HG02798 (cell line): ENCODE results near the gene CFAP20DC.
"Not testable (repeated sequence)": the region's sequence is repeated elsewhere in the genome, so short reads cannot be mapped to it uniquely, and the experiment has no call there.

ENCODE experiments used
- ATAC-seq: cut with Tn5 transposase; IDR thresholded peaks from one replicate; pipeline ENCODE4 v1.9.1; 2021; ENCODE audit warnings: mild to moderate bottlenecking; ENCODE audit not compliant: unreplicated experiment, poor library complexity

The CFAP20DC gene

GRCh38 chr3:58824777-58825176 is 225.0 kb downstream of the CFAP20DC start:
- ATAC-seq: no peak

- ATAC-seq: no peak
These were observed 225.5 kb downstream of the CFAP20DC start for GRCh38 chr3:58824285-58824684.

GRCh38 chr3:58806551-58807244 is 243.1 kb downstream of the CFAP20DC start:
- not testable (repeated sequence) for ATAC-seq

DNA sequence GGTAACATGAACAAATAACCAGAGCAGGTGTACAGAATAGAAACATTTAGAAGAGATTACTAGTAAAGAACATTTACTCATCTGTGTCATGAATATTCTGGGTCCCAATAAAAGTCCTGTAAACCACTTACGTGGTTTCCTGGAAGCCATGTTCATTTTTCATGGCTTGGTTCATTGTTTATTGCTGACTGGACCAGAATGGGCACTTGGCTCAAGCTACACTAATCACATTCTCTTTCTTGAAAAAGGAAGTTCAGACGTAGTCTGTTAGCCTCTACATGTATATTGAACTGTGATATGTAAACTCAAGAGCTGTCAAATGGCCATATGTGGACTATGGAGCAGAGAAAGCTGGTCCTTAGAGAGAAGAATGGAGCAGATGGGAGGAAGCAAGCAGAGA is 244.9 kb downstream of the CFAP20DC start:
- ATAC-seq: no peak

GRCh38 chr3:58801541-58801940 is 248.3 kb downstream of the CFAP20DC start:
- no peak for ATAC-seq

DNA sequence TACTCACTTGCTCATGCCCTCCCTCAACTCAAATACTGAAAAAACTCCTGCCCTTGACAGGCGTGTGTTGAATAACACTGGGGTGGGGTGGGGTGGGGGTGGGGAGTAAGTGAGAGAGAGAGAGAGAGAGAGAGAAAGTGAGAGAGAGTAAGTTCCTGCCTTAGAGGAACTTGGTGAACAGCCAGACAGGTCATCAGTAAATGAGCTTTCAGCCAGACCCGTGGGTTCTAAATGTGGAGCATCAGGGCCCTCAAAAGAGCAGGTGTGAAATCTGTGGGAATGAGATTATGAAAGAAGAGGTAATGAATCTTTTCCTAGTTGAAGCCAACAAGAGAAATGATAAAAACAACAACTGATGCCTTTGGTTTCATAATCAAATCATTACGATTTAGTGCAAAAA is 248.9 kb downstream of the CFAP20DC start:
- ATAC-seq: no peak

DNA sequence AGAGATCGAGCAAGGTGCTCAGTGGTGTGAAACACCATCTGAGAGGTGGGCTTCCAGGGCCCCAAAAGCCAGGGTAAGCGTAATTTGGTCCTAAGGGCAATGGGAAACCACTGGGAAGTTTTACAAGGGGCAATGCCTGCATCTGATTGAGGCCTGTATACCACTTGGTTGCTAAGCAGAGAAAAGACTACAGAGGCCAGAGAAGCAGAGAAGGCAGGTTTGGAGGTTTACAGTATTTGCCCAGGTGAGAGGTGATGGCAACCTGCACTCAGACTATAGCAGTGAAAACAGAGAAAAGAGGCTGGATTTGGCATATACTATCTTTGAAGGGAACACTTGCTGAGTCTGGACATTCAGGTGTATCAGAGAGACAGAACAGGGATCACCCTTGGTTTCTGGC is 249.8 kb downstream of the CFAP20DC start:
- no peak for ATAC-seq

- no peak for ATAC-seq
These were observed 250.6 kb downstream of the CFAP20DC start for GRCh38 chr3:58799271-58799670.

GRCh38 chr3:58798312-58798711 is 251.5 kb downstream of the CFAP20DC start:
- no peak for ATAC-seq

- ATAC-seq: no peak
These were observed 255.1 kb downstream of the CFAP20DC start for GRCh38 chr3:58794750-58795149.

DNA sequence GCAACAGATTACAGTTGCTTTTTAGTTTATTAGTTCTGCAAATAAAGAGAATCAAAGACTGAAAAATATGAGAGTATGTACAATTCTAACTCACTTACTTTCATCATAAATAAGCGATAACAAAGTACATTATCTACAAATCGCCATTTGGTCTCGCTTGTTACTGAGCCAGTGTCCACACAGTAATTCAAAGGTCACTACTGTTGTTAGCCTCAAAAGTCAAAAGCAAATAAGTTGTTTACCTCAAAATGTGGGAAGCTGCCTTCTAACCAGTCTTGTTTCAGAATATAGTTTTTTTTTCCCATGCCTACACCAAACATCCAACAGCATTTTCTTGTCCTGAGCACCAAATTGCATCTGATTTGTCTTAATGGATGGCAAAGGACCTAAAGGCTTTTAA is 255.9 kb downstream of the CFAP20DC start:
- no peak for ATAC-seq

DNA sequence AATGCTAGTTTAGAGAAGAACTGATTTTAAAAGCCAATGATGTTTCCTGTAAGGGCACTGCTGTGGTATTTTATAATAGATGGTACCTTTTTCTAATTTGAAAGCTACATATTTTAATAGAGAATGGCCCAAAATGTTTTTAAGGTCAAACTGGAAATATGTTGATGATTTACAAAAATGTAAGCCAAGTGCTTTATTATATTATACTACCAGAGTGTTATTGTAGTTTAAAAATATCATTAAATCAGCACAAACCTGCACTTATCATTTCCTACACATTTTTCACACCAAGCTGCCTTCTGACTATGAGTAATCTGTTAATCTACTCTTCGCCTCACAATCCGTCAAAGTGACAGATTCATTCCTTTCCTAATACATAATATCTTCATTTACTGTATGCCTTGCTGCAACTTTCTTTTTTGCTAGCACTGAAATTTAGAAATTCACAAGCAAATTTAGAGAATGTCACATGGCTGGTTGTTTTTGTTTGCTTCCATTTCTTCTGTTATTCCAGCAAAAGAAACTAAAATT is 256.8 kb downstream of the CFAP20DC start:
- no peak for ATAC-seq

- ATAC-seq: no peak
These were observed 260.4 kb downstream of the CFAP20DC start for GRCh38 chr3:58789385-58789784.

- no peak for ATAC-seq
These were observed 264.9 kb downstream of the CFAP20DC start for GRCh38 chr3:58784888-58785287.

- ATAC-seq: no peak
These were observed 265.4 kb downstream of the CFAP20DC start for GRCh38 chr3:58784425-58784824.

DNA sequence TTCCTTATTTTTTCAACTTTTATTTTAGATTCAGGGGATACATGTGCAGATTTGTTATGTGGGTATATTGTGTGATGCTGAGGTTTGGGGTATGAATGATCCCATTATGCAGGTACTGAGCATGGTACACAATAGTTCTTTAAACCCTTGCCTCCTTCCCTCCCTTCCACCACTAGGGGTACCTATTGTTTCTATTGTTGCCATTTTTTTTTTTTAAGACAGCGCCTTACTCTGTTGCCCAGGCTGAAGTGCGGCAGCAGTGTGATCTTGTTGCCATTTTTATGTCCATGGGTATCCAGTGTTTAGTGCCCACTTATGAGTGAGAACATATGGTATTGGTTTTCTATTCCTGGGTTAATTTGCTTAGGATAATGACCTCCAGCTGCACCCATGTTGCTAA is 266.0 kb downstream of the CFAP20DC start:
- ATAC-seq: no peak

GRCh38 chr3:58779934-58780333 is 269.9 kb downstream of the CFAP20DC start:
- ATAC-seq: no peak

- no peak for ATAC-seq
These were observed 273.6 kb downstream of the CFAP20DC start for GRCh38 chr3:58776231-58776630.

DNA sequence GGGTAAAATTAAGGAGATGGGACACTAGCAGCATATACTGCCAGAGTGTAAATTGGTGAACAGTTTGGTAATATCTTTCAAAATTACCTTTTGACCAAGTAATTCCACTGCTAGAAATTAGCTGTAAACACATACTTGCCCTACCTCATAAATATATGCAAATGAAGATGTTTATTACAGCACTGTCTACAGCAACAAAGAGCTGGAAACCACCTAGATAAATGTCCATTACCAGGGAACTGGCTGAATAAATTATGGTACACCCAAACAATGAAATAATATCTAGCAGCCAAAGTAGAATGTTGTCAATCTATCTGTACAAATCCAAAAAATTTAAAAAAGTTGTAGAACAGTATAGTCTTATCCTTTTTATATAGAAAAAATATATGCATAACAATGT is 277.4 kb downstream of the CFAP20DC start:
- no peak for ATAC-seq

DNA sequence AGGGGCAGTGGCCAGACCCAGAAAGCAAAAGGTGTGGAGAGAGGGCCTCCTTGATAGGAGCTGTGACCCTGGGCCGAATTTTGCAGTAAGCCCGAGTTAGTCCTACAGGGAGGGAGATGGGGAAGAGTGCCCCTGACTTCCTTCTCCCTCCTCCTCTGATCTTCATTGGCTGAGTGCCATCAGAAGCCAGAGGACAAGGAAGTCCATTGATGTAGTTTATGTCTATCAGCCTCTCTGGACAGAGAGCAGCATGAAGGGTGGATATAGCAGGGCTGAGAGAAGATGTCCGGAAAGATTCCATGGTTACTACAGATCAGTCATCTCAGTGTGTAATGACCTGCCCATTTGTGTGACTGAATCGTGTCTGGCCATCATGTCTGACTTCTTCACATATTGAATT is 280.8 kb downstream of the CFAP20DC start:
- no peak for ATAC-seq

GRCh38 chr3:58766587-58767282 is 283.1 kb downstream of the CFAP20DC start:
- no peak for ATAC-seq

GRCh38 chr3:58755150-58755549 is 294.7 kb downstream of the CFAP20DC start:
- no peak for ATAC-seq
